Uterus (tissue), 4 donors: Measurements from ENCODE around the gene ZBTB44. TPM values are rescaled to one million over a fixed set of nuclear protein-coding genes. Genes with fewer than 3 reads are reported as not detected.
A peak's percentile ranks its signal among the peaks of the same experiment; 100 is the strongest.

ENCODE experiments used
- DNase-seq, 2 donors: peaks; one replicate each; pipeline ENCODE4 v3.0.0-alpha.2; 2019 to 2020
- H3K27ac ChIP-seq, 2 donors: fragments of 200-600 bp; sonication (generic); 1 replicate in 1 of 2; 2 replicates in 1 of 2; pipeline ENCODE4 v1.5.1; 2016 to 2018
- H3K27me3 ChIP-seq, 2 donors: fragments of 200-600 bp; sonication (generic); one replicate each; pipeline ENCODE4 v1.5.1; 2018 to 2019; ENCODE audit warnings: control low read depth in 1 of 2
- H3K36me3 ChIP-seq, 2 donors: fragments of 200-600 bp; sonication (generic); one replicate each; pipeline ENCODE4 v1.5.1; 2019; ENCODE audit warnings: control low read depth in 1 of 2
- H3K4me1 ChIP-seq, 2 donors: fragments of 200-600 bp; sonication (generic); one replicate each; pipeline ENCODE4 v1.5.1; 2018 to 2019; ENCODE audit warnings: control low read depth in 1 of 2
- H3K4me3 ChIP-seq, 2 donors: fragments of 200-600 bp; sonication (generic); 1 replicate in 1 of 2; 2 replicates in 1 of 2; pipeline ENCODE4 v1.5.1; 2018 to 2019; ENCODE audit warnings: mild to moderate bottlenecking in 1 of 2
- H3K9me3 ChIP-seq, 2 donors: fragments of 200-600 bp; sonication (generic); one replicate each; pipeline ENCODE4 v1.5.1; 2019; ENCODE audit warnings: control low read depth in 1 of 2
- POLR2A ChIP-seq, 2 donors: fragments of 450-650 bp; IDR thresholded peaks; one replicate each; pipeline ENCODE4 v1.6.1; 2016; ENCODE audit warnings: antibody characterized with exemption in 2 of 2, mild to moderate bottlenecking in 1 of 2, moderate library complexity in 1 of 2
- intact Hi-C: fragments of 100-400 bp; cut with DNase I; formaldehyde crosslinking; loops from one replicate; pipeline ENCODE4 v1.15.1; 2023; ENCODE audit warnings: low total_unique reads
- total RNA-seq, 4 donors: library from RNA; depleted of rRNA in 3 of 4; stranded (reverse); fragments of >200 nt in 3 of 4; gene quantifications; one replicate each; pipeline versions ENCODE4 v1.1.0 to v1.2.4, GENCODE V29; 2014 to 2023
- TF ChIP-seq, protein P1 (sequence below), 4 experiments: fragments of 200-600 bp in 2 of 4; fragments of 450-650 bp in 2 of 4; sonication (generic) in 2 of 4; IDR thresholded peaks; one replicate each; pipeline ENCODE4 v1.5.1; 2016 to 2019; ENCODE audit warnings: antibody characterized with exemption in 4 of 4, mild to moderate bottlenecking in 2 of 4, moderate library complexity in 1 of 4
- donor health status: DM: yes; HTN: yes; CAD: no.

Gene ZBTB44
- total RNA-seq, result 100 to 1,000 TPM in 1 of 4 donors, 10 to 100 TPM in 3; 57.4 to 126 (median 95.5) TPM

DNA sequence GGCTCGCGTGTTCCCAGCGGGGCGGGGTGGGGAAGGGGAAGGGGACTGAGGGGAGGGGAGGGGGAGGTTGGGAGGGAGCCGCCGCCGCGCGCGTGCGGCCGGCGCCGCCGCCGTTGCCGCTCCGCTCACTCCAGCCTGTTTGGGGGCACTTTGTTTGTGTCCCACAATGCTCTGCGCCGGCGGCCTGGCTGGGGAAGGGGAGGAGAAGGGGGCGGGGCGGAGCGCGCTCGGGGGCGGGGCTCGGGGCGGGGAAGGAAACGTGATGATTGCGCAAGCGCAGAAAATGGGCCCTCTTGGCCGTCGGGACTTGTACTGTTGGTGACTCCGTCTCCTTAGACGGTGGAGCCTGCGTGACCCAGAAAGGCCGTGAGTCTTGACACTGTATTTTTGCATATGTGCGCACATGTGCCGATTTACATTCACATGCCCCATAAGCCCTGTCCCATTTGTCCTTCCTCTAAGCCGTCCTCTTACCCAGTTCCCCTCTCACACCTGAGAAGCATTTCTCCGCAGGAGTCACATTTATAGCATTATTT is at the start of gene ZBTB44:
ZBTB44 (minus strand) TSS at position 168 of the 536 bp plus-strand sequence. CDS start 53,044 bp downstream, outside the sequence.
- intact Hi-C loops, result no loop called here
- TF ChIP-seq, protein P1, sequence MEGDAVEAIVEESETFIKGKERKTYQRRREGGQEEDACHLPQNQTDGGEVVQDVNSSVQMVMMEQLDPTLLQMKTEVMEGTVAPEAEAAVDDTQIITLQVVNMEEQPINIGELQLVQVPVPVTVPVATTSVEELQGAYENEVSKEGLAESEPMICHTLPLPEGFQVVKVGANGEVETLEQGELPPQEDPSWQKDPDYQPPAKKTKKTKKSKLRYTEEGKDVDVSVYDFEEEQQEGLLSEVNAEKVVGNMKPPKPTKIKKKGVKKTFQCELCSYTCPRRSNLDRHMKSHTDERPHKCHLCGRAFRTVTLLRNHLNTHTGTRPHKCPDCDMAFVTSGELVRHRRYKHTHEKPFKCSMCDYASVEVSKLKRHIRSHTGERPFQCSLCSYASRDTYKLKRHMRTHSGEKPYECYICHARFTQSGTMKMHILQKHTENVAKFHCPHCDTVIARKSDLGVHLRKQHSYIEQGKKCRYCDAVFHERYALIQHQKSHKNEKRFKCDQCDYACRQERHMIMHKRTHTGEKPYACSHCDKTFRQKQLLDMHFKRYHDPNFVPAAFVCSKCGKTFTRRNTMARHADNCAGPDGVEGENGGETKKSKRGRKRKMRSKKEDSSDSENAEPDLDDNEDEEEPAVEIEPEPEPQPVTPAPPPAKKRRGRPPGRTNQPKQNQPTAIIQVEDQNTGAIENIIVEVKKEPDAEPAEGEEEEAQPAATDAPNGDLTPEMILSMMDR (IDR thresholded peaks at IDR 0.05), result no peak
- TF ChIP-seq POLR2A (IDR thresholded peaks at IDR 0.05), result peak; percentile 29 to 47

GRCh38 chr11:130359419-130359818 is 44.7 kb upstream of the ZBTB44 start:
- no peaks in the 10 kb centered on the region for H3K4me1 ChIP-seq
- intact Hi-C loops, result no loop called here
- TF ChIP-seq, protein P1 (IDR thresholded peaks at IDR 0.05), result no peak
- TF ChIP-seq POLR2A (IDR thresholded peaks at IDR 0.05), result no peak

More for the DNA sequence above, at the start of gene ZBTB44:
- Histone ChIP-seq H3K4me1 (peaks cover 0 to 10% of the 10 kb centered on the region in 2 donors), H3K9me3 (no peaks in the 10 kb centered on the region), H3K36me3 (no peaks in the 10 kb centered on the region), H3K27me3 (no peaks in the 10 kb centered on the region), H3K27ac (peak within 1 kb of the TSS; percentile 87 to 93), H3K4me3 (peak within 1 kb of the TSS; percentile 76 to 86)
- peak; percentile 91 to 93 for DNase-seq

DNA sequence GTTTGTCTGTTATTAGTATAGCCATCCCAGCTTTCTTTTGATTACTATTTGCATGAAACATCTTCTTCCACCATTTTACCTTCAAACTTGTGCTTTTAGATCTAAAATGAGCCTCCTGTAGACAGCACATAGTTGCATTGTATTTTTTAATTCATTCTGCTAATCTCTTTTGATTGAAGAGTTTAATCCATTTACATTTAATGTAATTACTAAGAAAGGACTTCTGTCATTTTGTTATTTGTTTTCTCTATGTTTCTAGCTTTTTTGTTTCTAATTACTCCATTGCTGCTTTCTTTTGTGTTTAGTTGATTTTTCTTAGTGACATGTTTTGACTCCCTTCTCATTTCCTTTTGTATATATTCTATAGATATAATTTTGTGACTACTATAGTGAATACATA is 43.7 kb upstream of the ZBTB44 start:
- no peak overlapping the region for H3K4me3 ChIP-seq
- H3K27ac ChIP-seq, result no peak overlapping the region
- H3K4me1 ChIP-seq, result no peaks in the 10 kb centered on the region
- DNase-seq, result no peak
- no peaks in the 10 kb centered on the region for H3K27me3 ChIP-seq
- intact Hi-C loops, result no loop called here
- TF ChIP-seq, protein P1 (IDR thresholded peaks at IDR 0.05), result no peak
- no peak for TF ChIP-seq POLR2A (IDR thresholded peaks at IDR 0.05)
- H3K36me3 ChIP-seq, result no peaks in the 10 kb centered on the region
- no peaks in the 10 kb centered on the region for H3K9me3 ChIP-seq

More at GRCh38 chr11:130359419-130359818, 44.7 kb upstream of the ZBTB44 start:
- Histone ChIP-seq H3K27ac (no peak overlapping the region), H3K27me3 (no peaks in the 10 kb centered on the region), H3K4me3 (no peak overlapping the region), H3K36me3 (no peaks in the 10 kb centered on the region), H3K9me3 (no peaks in the 10 kb centered on the region)
- no peak for DNase-seq

DNA sequence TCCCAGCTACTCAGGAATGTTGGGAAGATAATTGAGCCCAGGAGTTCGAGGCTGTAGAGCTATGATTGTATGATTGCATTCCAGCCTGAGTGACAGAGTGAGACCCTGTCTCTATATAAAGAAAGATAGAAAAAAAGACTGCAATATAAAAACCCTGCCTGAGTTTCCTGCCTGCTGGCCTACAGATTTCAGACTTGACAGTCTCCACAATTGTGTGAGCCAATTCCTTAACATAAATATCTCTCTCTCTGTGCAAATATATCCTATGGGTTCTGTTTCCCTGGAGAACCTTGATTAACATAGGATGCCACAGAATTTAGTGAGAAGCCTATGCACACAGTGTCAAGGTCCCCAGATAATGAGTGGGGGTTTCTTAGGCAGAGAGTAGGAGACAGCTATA is 32.5 kb upstream of the ZBTB44 start:
- H3K36me3 ChIP-seq, result no peaks in the 10 kb centered on the region
- no peak overlapping the region for H3K27ac ChIP-seq
- no peak for DNase-seq
- intact Hi-C loops, result no loop called here
- no peaks in the 10 kb centered on the region for H3K9me3 ChIP-seq
- TF ChIP-seq, protein P1 (IDR thresholded peaks at IDR 0.05), result no peak
- no peak for TF ChIP-seq POLR2A (IDR thresholded peaks at IDR 0.05)
- H3K4me3 ChIP-seq, result no peak overlapping the region
- H3K4me1 ChIP-seq, result no peaks in the 10 kb centered on the region
- no peaks in the 10 kb centered on the region for H3K27me3 ChIP-seq

DNA sequence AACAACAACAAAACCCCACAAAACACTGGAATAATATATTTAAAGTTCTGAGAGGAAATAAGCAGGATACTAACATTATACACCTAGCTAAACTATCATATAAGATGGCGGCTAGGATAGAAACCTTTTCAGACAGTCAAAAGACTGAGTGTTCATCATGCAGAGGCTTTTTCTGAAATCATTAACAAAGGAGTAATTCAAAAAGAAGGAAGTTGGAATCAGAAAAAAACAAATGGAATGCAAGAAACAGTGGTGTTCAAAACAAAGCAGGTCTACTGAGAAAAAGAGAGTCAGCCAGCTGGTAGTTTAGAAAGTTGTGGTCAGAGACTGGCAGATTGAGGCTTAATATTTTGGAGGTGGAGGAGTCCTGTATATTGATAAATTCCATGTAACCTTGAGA is 30.1 kb upstream of the ZBTB44 start:
- Histone ChIP-seq H3K27ac (no peak overlapping the region), H3K9me3 (no peaks in the 10 kb centered on the region), H3K4me3 (no peak overlapping the region), H3K36me3 (no peaks in the 10 kb centered on the region), H3K27me3 (no peaks in the 10 kb centered on the region), H3K4me1 (no peaks in the 10 kb centered on the region)
- DNase-seq, result no peak
- TF ChIP-seq POLR2A (IDR thresholded peaks at IDR 0.05), result no peak
- TF ChIP-seq, protein P1 (IDR thresholded peaks at IDR 0.05), result no peak
- intact Hi-C loops, result no loop called here
